M059J (cell line): ENCODE measurements around the gene DNMT1. TPM values are rescaled to one million over a fixed set of nuclear protein-coding genes. Genes with fewer than 3 reads are reported as not detected.
"Not testable (repeated sequence)": the region's sequence is repeated elsewhere in the genome, so short reads cannot be mapped to it uniquely, and the experiment has no call there.

Source experiments
- DNase-seq: peaks from one replicate; pipeline ENCODE4 v3.0.0-alpha.2; 2012; ENCODE audit warnings: low read depth
- total RNA-seq: library from RNA; depleted of rRNA; stranded (reverse); fragments of >200 nt; shearing (Covaris generic); gene quantifications from 2 replicates; pipeline ENCODE4 v1.2.3, GENCODE V29; 2014; rRNA removed

The DNMT1 gene
- total RNA-seq, result 199 and 263 TPM in 2 replicates

GRCh38 chr19:10194500-10195198 lies at the start of gene DNMT1:
DNMT1 (minus strand) TSS chr19:10194953; CDS start chr19:10194899, 54 bp downstream.
- peak; percentile 93 for DNase-seq

GRCh38 chr19:10243606-10244005 lies 48.9 kb upstream of the DNMT1 start:
- DNase-seq, result no peak

DNA sequence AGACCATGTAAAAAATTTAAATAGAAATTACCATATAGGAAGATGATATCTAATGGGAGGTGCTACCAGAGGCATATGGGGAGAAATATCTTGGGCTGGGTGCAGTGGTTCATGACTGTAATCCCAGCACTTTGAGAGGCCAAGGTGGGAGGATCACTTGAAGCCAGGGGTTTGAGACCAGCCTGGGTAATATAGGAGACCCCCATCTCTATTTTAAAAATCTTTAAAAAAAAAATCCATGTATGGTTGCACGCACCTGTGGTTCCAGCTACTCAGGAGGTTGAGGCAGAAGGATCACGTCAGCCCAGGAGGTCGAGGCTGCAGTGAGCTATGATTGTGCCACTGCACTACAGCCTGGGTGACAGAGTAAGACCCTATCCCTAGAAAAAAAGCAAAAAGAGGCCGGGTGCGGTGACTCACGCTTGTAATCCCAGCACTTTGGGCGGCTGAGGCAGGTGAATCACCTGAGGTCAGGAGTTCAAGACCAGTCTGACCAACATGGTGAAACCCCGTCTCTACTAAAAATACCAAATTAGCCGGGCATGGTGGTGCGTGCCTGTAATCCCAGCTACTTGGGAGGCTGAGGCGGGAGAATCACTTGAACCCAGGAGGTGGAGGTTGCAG lies 47.2 kb upstream of the DNMT1 start:
- DNase-seq, result peak; percentile 45

GRCh38 chr19:10238172-10238783 lies 43.5 kb upstream of the DNMT1 start:
- peak; percentile 55 for DNase-seq

DNA sequence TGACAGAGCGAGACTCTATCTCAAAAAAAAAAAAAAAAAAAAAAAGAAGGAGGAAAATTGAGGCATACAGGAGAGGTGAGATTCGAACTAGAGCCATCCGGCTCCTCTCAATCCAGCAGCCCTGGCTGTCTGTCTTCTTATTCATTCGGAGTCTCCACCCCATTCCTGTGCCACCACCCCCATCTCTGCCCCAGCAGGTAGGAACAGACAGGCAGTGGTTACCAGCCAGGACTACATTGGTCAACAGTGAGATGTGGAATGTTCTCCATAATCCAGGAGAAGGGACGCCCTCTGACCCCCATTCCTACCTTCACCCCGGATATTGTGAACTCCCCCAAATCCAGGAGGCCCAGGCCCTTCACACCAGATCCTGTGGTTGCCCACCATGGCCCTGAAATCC lies 42.9 kb upstream of the DNMT1 start:
- no peak for DNase-seq

GRCh38 chr19:10235409-10235808 lies 40.7 kb upstream of the DNMT1 start:
- not testable (repeated sequence) for DNase-seq

- no peak for DNase-seq
These were observed 40.2 kb upstream of the DNMT1 start for GRCh38 chr19:10235003-10235402.

DNA sequence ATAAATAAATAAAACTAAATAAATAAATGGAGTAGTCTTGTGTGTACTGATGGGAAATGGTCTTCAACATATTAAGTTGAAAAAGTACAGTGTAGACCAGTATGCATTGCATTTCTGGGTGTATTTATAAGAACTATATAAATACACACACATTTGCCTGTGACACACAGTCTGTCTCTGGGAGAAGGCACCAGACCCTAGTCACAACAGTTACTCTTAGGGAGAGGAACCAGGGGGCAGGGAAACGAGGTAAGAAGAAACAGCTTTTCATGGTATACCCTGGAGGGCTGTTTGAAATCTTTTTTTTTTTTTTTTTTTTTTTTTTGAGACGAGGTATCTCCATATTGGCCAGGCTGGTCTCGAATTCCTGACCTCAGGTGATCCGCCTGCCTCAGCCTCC lies 39.2 kb upstream of the DNMT1 start:
- DNase-seq, result no peak

GRCh38 chr19:10231612-10232228 lies 37.0 kb upstream of the DNMT1 start:
- DNase-seq, result no peak

GRCh38 chr19:10230861-10231611 lies 36.3 kb upstream of the DNMT1 start, which contains the start of gene S1PR2:
S1PR2 (minus strand) TSS chr19:10231331; CDS start chr19:10224905, 6,426 bp downstream.
- DNase-seq, result peak; percentile 62

GRCh38 chr19:10230173-10230860 lies 35.6 kb upstream of the DNMT1 start:
- peak; percentile 11 for DNase-seq

- peak; percentile 40 for DNase-seq
These were observed 34.2 kb upstream of the DNMT1 start for GRCh38 chr19:10228920-10229319.

DNA sequence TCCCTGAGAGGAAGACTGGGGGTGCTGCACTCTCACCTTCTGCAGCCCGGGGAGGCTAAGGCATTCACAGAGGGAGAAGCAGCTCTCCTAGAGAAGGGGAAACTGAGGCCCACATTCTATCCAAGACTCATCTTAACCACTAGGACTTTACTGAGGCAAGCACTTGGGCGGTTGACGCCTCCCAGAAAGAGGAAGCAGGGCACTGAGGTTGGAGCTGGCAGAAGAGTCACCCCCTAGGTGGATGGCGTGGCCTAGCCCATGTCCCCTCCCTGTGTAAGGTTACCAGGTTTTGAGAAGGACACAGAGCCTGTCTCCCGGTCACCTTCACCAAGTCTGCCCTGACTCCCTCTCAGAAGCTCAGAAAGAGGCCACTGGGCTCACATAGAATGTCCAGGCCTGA lies 33.6 kb upstream of the DNMT1 start:
- no peak for DNase-seq

- no peak for DNase-seq
These were observed 32.5 kb upstream of the DNMT1 start for GRCh38 chr19:10227026-10227971.

GRCh38 chr19:10226376-10227025 lies 31.7 kb upstream of the DNMT1 start:
- DNase-seq, result no peak

- DNase-seq, result no peak
These were observed 31.2 kb upstream of the DNMT1 start for GRCh38 chr19:10226021-10226375.

- DNase-seq, result no peak
These were observed 29.6 kb upstream of the DNMT1 start for GRCh38 chr19:10224337-10224736.

DNA sequence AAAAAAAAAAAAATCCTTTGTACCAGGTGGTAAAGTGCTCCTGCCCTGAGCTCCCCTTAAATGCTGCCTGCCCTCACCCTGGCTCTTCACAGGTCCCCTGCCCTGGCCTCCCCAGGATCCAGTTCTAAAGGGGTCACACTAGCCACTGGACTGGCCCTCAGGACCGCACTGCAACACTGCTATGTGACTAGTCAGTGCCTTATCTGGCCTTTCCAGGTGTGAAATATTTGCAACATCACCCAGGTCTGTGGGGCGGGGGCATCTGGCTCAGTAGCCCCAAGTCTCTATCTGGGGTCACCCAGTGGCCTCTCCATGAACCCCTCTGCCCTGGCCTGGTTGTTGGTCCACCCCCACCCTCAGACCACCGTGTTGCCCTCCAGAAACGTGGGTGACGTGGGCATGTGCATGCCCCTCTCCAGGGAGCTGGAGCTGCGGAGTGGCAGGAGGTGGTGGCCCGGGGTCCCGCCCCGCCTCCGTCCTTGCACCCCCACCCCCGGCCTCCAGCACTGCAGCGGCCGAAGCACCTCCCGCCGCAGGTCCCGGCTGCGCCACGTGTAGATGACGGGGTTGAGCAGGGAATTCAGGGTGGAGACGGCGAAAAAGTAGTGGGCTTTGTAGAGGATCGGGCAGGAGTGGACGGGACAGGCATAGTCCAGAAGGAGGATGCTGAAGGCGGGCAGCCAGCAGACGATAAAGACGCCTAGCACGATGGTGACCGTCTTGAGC lies 28.9 kb upstream of the DNMT1 start:
- no peak for DNase-seq
